Measurements from ENCODE around the gene ZNF80.
A peak's percentile ranks its signal among the peaks of the same experiment; 100 is the strongest.
"Not testable (repeated sequence)": the region's sequence is repeated elsewhere in the genome, so short reads cannot be mapped to it uniquely, and the experiment has no call there.

Gene ZNF80

DNA sequence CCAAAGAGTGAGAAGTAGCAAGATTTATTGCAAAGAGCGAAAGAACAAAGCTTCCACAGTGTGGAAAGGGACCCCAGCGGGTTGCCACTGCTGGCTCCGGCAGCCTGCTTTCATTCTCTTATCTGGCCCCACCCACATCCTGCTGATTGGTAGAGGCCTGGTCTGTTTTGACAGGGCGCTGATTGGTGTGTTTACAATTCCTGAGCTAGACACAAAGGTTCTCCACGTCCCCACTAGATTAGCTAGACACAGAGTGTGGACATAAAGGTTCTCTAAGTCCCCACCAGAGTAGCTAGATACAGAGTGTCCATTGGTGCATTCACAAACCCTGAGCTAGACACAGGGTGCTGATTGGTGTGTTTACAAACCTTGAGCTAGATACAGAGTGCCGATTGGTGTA lies at the start of gene ZNF80:
TSS of gene ZNF80 (minus strand) at position 101 of the 400 bp plus-strand sequence. CDS start 504 bp downstream, outside the sequence.
- not testable (repeated sequence) for H3K27ac ChIP-seq; H3K4me1 ChIP-seq; H3K36me3 ChIP-seq; H3K9me3 ChIP-seq (replicated peaks in 1 of 11); H3K27me3 ChIP-seq; H3K4me2 ChIP-seq; H4K20me1 ChIP-seq; H3K9ac ChIP-seq; H3K4me3 ChIP-seq

DNA sequence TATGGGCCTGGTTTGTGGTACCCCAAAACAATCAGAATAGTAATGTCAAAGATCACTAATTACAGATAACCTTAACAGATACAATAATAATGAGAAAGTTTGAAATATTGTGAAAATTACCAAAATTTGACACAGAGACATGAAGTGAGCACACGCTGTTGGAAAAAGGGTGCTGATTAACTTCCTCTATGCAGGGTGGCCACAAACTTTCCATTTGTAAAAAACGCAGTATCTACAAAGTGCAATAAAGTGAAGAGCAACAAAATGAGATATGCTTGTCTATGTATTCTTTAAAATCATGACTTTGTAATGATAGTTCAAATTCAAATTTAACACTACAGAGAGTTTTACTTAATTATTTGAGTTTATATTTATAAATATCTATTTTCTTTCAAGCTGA lies 48.9 kb upstream of the ZNF80 start:
- no peaks in the 10 kb centered on the region for H3K4me1 ChIP-seq
- no peak for TF ChIP-seq Cebpa-rat (IDR thresholded peaks at IDR 0.05)
- no peaks in the 10 kb centered on the region for H3K9me3 ChIP-seq (replicated peaks in 1 of 11)
- H3K27ac ChIP-seq = no peak overlapping the region
- no peaks in the 10 kb centered on the region for H3K36me3 ChIP-seq
- H4K20me1 ChIP-seq = no peaks in the 10 kb centered on the region
- no peak overlapping the region for H3K9ac ChIP-seq
- H3K4me2 ChIP-seq = no peak overlapping the region
- no peaks in the 10 kb centered on the region for H3K27me3 ChIP-seq
- no peak overlapping the region for H3K4me3 ChIP-seq

DNA sequence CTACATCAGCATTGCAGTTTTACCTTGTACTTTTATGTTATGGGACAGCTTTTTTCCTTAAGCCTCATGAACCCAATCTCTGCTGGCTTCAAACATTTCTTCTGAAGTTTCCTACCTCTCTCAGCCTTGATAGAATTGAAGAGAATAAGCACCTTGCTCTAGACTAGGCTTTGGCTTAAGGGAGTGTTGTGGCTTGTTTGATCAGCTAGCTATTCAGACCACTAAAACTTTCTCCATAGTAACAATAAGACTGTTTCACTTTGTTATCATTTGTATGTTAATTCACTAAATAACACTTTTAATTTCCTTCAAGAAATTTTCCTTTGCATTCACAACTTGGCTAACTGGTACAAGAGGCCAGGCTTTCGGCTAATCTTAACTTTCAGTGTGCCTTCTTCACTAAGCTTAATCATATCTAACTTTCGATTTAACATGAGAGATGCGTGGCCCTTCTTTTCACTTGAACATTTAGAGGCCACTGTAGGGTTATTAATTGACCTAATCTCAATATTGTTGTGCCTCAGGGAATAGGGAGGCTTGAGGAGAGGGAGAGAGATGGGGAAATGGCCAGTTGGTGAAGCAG lies 48.4 kb upstream of the ZNF80 start:
- TF ChIP-seq Cebpa-rat (IDR thresholded peaks at IDR 0.05) = no peak
- no peaks in the 10 kb centered on the region for H4K20me1 ChIP-seq
- H3K27ac ChIP-seq = no peak overlapping the region
- no peaks in the 10 kb centered on the region for H3K36me3 ChIP-seq
- no peak overlapping the region for H3K9ac ChIP-seq
- no peak overlapping the region for H3K4me2 ChIP-seq
- H3K27me3 ChIP-seq = no peaks in the 10 kb centered on the region
- no peak overlapping the region for H3K4me3 ChIP-seq
- H3K9me3 ChIP-seq (replicated peaks in 1 of 11) = no peaks in the 10 kb centered on the region
- no peaks in the 10 kb centered on the region for H3K4me1 ChIP-seq

DNA sequence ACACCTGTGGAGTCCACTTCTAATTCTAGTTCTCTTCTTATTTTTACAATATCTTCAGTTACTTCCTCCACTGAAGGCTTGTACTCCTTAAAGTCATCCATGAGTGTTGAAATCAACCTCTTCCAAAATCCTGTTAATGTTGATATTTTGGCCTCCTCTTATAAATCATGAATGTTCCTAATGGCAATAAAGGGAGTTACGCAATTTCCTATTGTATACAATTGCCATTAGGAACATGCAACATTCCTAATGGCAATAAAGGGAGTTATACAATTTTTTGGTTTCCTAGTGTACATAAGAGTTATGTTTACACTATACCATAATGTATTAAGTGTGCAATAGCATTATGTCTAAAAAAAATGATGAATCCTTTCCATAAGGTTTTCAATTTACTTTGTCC lies 47.3 kb upstream of the ZNF80 start:
- Histone ChIP-seq H3K36me3 (no peaks in the 10 kb centered on the region), H3K9me3 (replicated peaks in 1 of 11) (no peaks in the 10 kb centered on the region), H3K4me3 (no peak overlapping the region), H4K20me1 (no peaks in the 10 kb centered on the region), H3K9ac (no peak overlapping the region), H3K27ac (no peak overlapping the region), H3K27me3 (no peaks in the 10 kb centered on the region), H3K4me2 (no peak overlapping the region), H3K4me1 (no peaks in the 10 kb centered on the region)
- peak in 1 of 11 experiments; percentile 43; a peak in 1 of 22 replicates for TF ChIP-seq Cebpa-rat (IDR thresholded peaks at IDR 0.05)

DNA sequence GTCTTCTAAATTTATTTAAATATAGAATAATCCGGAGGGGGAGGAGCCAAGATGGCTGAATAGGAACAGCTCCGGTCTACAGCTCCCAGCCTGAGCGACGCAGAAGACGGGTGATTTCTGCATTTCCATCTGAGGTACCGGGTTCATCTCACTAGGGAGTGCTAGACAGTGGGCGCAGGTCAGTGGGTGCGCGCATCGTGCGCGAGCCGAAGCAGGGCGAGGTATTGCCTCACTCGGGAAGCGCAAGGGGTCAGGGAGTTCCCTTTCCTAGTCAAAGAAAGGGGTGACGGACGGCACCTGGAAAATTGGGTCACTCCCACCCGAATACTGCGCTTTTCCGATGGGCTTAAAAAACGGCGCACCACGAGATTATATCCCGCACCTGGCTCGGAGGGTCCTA lies 39.5 kb upstream of the ZNF80 start:
- not testable (repeated sequence) for H3K27me3 ChIP-seq, H3K9ac ChIP-seq, H3K27ac ChIP-seq, H3K4me2 ChIP-seq, H4K20me1 ChIP-seq, H3K4me1 ChIP-seq, H3K36me3 ChIP-seq, H3K4me3 ChIP-seq
- peaks cover 0 to 17% (median 5%) of the 10 kb centered on the region in 11 experiments; a peak in 7 of 22 replicates for H3K9me3 ChIP-seq (replicated peaks in 1 of 11)

DNA sequence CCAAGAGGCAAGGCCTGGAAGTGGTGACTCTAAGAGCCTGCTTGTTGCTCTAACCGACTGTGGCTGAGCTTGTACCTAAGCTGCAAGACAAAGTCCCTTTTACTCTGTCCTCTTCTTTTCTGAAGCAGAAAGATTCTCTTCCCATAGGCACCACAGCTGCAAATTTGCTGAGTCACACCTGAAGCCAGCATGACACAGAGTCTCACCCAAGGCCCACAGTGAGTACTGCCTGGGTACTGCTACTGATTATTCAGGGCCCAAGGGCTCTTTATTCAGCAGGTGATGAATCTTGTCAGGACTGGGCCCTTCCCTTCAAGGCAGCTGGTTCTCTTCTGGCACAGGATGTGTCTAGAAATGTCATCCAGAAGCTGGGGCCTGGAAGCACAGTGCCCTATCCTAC lies 37.6 kb upstream of the ZNF80 start:
- Histone ChIP-seq H3K27me3 (no peaks in the 10 kb centered on the region), H3K4me2 (peak overlapping the region in 2 of 11 experiments; percentile 10 to 12; a peak in 2 of 22 replicates), H4K20me1 (no peaks in the 10 kb centered on the region), H3K9me3 (replicated peaks in 1 of 11) (peaks cover 5 to 37% (median 18%) of the 10 kb centered on the region in 11 experiments), H3K4me3 (no peak overlapping the region), H3K4me1 (peaks cover 0 to 8% (median 0%) of the 10 kb centered on the region in 10 experiments; a peak in 4 of 20 replicates), H3K36me3 (no peaks in the 10 kb centered on the region), H3K27ac (peak overlapping the region in 3 of 11 experiments; percentile 29 to 47 (median 32); a peak in 3 of 22 replicates), H3K9ac (no peak overlapping the region)
- no peak for TF ChIP-seq Cebpa-rat (IDR thresholded peaks at IDR 0.05)

DNA sequence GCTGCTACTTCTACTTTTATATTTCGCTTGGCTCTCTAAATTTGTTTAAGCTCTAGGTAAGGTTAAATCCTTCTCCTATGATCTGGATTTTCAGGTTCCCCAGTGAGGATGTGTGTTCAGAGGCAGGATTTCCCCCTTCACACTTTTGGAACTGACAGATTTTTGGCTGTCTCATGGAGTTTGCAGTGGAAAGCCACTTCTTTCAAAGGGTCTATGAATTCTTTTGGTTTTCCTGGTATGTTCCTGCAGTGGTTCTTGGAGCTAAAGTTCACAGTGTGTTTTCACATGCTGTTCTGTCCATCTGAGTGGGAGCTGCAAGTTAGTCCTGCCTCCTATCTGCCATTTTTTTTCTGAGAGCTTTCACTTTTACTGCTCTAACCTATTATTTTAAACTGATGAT lies 34.9 kb upstream of the ZNF80 start:
- Histone ChIP-seq H3K4me1 (peaks cover 0 to 8% (median 0%) of the 10 kb centered on the region in 10 experiments; a peak in 4 of 20 replicates), H4K20me1 (no peaks in the 10 kb centered on the region), H3K4me3 (no peak overlapping the region), H3K4me2 (no peak overlapping the region), H3K9ac (no peak overlapping the region), H3K27me3 (no peaks in the 10 kb centered on the region), H3K27ac (no peak overlapping the region), H3K9me3 (replicated peaks in 1 of 11) (peaks cover 14 to 49% (median 30%) of the 10 kb centered on the region in 11 experiments), H3K36me3 (no peaks in the 10 kb centered on the region)
- no peak for TF ChIP-seq Cebpa-rat (IDR thresholded peaks at IDR 0.05)

DNA sequence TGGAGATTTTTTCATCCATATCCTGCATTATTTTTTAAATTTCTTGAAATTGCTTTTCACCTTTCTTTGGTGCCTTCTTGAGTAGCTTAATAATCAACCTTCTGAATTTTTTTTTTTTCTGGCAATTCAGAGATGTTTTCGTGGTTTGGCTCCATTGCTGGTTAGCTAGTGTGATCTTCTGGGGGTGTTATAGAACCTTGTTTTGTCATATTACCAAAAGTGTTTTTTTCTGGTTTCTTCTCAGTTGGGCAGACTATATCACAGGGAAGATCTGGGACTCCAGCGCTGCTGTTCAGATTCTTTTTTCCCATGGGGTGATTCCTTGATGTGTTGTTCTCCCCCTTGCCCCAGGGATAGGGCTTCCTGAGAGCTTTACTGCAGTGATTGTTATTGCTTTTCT lies 32.6 kb upstream of the ZNF80 start:
- H3K27me3 ChIP-seq = no peaks in the 10 kb centered on the region
- H4K20me1 ChIP-seq = no peaks in the 10 kb centered on the region
- TF ChIP-seq Cebpa-rat (IDR thresholded peaks at IDR 0.05) = no peak

DNA sequence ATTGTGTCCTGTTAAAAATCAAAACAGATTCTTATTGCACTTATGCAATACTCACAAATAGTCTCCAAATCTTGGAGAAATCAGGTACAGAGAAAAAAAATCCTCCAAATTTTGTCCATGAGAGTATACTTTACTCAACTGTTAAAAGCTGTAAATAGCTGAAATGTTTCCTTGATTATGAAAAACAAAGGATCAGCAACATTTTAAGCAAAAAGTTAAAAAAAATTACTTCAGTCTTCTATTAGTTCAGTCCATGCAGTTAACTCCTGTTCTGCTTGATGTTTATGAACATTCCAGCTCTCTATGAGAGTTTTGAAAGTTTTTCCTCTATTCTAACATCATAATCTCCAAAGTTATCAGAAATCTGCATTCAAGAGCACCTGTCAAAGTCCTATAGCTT lies 22.8 kb upstream of the ZNF80 start:
- Histone ChIP-seq H3K4me1 (no peaks in the 10 kb centered on the region), H3K27ac (no peak overlapping the region), H3K4me3 (no peak overlapping the region), H4K20me1 (no peaks in the 10 kb centered on the region), H3K9ac (no peak overlapping the region), H3K9me3 (replicated peaks in 1 of 11) (peaks cover 26 to 64% (median 34%) of the 10 kb centered on the region in 11 experiments), H3K4me2 (no peak overlapping the region), H3K36me3 (no peaks in the 10 kb centered on the region), H3K27me3 (no peaks in the 10 kb centered on the region)
- no peak for TF ChIP-seq Cebpa-rat (IDR thresholded peaks at IDR 0.05)

More for the DNA sequence above, 32.6 kb upstream of the ZNF80 start:
- peaks cover 0 to 6% (median 0%) of the 10 kb centered on the region in 10 experiments; a peak in 4 of 20 replicates for H3K4me1 ChIP-seq
- H3K36me3 ChIP-seq = no peaks in the 10 kb centered on the region
- H3K4me3 ChIP-seq = no peak overlapping the region
- H3K27ac ChIP-seq = no peak overlapping the region
- H3K9ac ChIP-seq = no peak overlapping the region
- H3K9me3 ChIP-seq (replicated peaks in 1 of 11) = peaks cover 14 to 42% (median 26%) of the 10 kb centered on the region in 11 experiments
- H3K4me2 ChIP-seq = no peak overlapping the region

DNA sequence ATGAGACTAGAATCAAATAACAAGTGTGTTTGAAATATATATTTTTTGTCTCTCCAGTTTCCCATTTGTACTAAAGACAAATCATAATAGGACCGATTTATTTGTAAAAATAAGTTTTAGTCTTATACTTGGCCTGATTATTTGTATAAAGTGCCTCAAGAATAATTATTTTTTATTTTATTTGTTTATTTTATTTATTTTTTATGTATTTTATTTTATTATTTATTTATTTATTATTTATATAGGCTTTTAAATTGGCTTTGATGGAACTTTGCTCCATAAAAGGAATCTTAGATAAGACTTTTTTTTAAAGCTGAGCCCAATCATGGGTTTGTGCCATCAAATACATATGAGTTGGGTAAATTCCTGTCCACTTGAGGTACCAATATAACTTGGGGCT lies 22.2 kb upstream of the ZNF80 start:
- no peaks in the 10 kb centered on the region for H3K4me1 ChIP-seq
- H3K4me3 ChIP-seq = no peak overlapping the region
- TF ChIP-seq Cebpa-rat (IDR thresholded peaks at IDR 0.05) = no peak
- H3K27me3 ChIP-seq = no peaks in the 10 kb centered on the region
- H4K20me1 ChIP-seq = no peaks in the 10 kb centered on the region
- no peak overlapping the region for H3K27ac ChIP-seq
- no peak overlapping the region for H3K4me2 ChIP-seq
- H3K9me3 ChIP-seq (replicated peaks in 1 of 11) = peaks cover 26 to 64% (median 34%) of the 10 kb centered on the region in 11 experiments
- H3K36me3 ChIP-seq = no peaks in the 10 kb centered on the region
- no peak overlapping the region for H3K9ac ChIP-seq

Measured in BLaER1 treated with 17β-estradiol and CSF1 and Interleukin-3, amounts not matched to agents 10 nM and 100 nM (cell line).